ENCODE measurements around the gene PPP2R2C. TPM values are rescaled to one million over a fixed set of nuclear protein-coding genes. Genes with fewer than 3 reads are reported as not detected.

The PPP2R2C gene
- total RNA-seq, 2 experiments from 2014 or later: 0.12 TPM; not detected in 1

- CTCF ChIA-PET: interaction anchor here (1.1 to 1.4 kb wide), 2 partner anchors 25 to 33 kb away, joined by 3 to 4 read pairs; no protein-coding TSS in a partner anchor
- no peaks in the 10 kb centered on the region for H3K27me3 Mint-ChIP-seq
These were observed 174.4 kb downstream of the PPP2R2C start for GRCh38 chr4:6298035-6298434.

GRCh38 chr4:6297266-6297815 is 175.1 kb downstream of the PPP2R2C start:
- H3K9me3 Mint-ChIP-seq (ENCODE audit: low read depth): no peaks in the 10 kb centered on the region

More at GRCh38 chr4:6298035-6298434, 174.4 kb downstream of the PPP2R2C start:
- intact Hi-C loops (cut with DNase I, micrococcal nuclease): no loop called here
- Mint-ChIP-seq H3K4me1 (no peaks in the 10 kb centered on the region), H3K27ac (no peak overlapping the region), H3K36me3 (ENCODE audit: low read depth) (peaks cover 13% of the 10 kb centered on the region), H3K9me3 (ENCODE audit: low read depth) (no peaks in the 10 kb centered on the region), H3K4me3 (no peak overlapping the region)
- ATAC-seq: no peak
- POLR2A ChIA-PET: no interaction called here
- DNase-seq: no peak

GRCh38 chr4:6296026-6296425 is 176.4 kb downstream of the PPP2R2C start:
- no peak for ATAC-seq
- Mint-ChIP-seq H3K4me1 (no peaks in the 10 kb centered on the region), H3K36me3 (ENCODE audit: low read depth) (peaks cover 5% of the 10 kb centered on the region), H3K27ac (no peak overlapping the region), H3K9me3 (ENCODE audit: low read depth) (no peaks in the 10 kb centered on the region), H3K4me3 (no peak overlapping the region), H3K27me3 (no peaks in the 10 kb centered on the region)
- ChIA-PET CTCF (interaction anchor here (0.5 to 1.3 kb wide), 2 partner anchors 44 to 47 kb away, joined by 3 read pairs; no protein-coding TSS in a partner anchor), POLR2A (no interaction called here)
- DNase-seq: no peak
- intact Hi-C loops (cut with DNase I, micrococcal nuclease): no loop called here

More at GRCh38 chr4:6297266-6297815, 175.1 kb downstream of the PPP2R2C start:
- Mint-ChIP-seq H3K27ac (no peak overlapping the region), H3K36me3 (ENCODE audit: low read depth) (peaks cover 9% of the 10 kb centered on the region), H3K27me3 (no peaks in the 10 kb centered on the region), H3K4me3 (no peak overlapping the region), H3K4me1 (no peaks in the 10 kb centered on the region)
- ChIA-PET CTCF (interaction anchor here (1.1 kb wide), 1 partner anchor 25 kb away, joined by 3 read pairs; no protein-coding TSS in a partner anchor), POLR2A (no interaction called here)
- no peak for ATAC-seq
- intact Hi-C loops (cut with DNase I, micrococcal nuclease): no loop called here
- DNase-seq: no peak

- ATAC-seq (no peak), DNase-seq (no peak)
- Mint-ChIP-seq H3K27me3 (no peaks in the 10 kb centered on the region), H3K36me3 (ENCODE audit: low read depth) (peaks cover under 1% of the 10 kb centered on the region), H3K4me3 (no peak overlapping the region), H3K27ac (no peak overlapping the region), H3K4me1 (no peaks in the 10 kb centered on the region), H3K9me3 (ENCODE audit: low read depth) (no peaks in the 10 kb centered on the region)
- ChIA-PET CTCF (interaction anchor here (0.5 to 1.3 kb wide), 2 partner anchors 44 to 46 kb away, joined by 3 read pairs; no protein-coding TSS in a partner anchor), POLR2A (no interaction called here)
- intact Hi-C loops (cut with DNase I, micrococcal nuclease): no loop called here
These were observed 176.9 kb downstream of the PPP2R2C start for GRCh38 chr4:6295495-6295894.

DNA sequence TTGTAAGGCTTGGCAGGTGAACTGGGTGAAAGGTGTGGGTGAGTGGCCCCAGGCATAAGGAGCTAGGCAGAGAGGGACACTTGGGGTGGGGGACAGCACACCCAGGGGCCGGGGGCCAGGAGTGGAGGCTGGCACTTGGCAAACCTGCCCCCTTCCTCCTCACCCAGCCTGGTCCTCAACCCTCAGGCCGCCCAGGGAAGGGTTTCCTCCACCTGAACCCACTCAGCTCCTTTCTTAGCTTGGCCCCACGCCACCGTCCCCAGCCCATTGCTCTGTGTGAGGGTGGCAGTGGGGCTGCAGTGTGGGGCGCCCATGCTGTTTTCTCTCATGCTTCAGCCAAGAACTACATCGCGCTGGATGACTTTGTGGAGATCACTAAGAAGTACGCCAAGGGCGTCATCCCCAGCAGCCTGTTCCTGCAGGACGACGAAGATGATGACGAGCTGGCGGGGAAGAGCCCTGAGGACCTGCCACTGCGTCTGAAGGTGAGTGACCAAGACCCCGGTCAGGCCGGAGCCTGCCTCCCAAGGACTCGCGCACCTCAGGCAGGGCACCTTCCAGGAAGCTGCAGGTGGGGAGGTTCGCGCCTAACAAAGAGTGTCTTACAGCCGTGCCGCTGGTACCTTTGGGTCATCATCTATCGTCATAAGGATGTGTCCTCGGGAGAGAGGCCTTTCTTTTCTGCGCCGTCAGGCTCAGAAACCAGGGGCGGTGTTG is 177.6 kb downstream of the PPP2R2C start:
- ATAC-seq (no peak), DNase-seq (no peak)
- no peak overlapping the region for H3K4me3 Mint-ChIP-seq
- no peaks in the 10 kb centered on the region for H3K36me3 Mint-ChIP-seq (ENCODE audit: low read depth)
- no peaks in the 10 kb centered on the region for H3K4me1 Mint-ChIP-seq
- CTCF ChIA-PET: interaction anchor here (1.3 kb wide), 1 partner anchor 46 kb away, joined by 3 read pairs; no protein-coding TSS in a partner anchor
- H3K9me3 Mint-ChIP-seq (ENCODE audit: low read depth): no peaks in the 10 kb centered on the region
- no peak overlapping the region for H3K27ac Mint-ChIP-seq
- intact Hi-C loops (cut with DNase I, micrococcal nuclease): no loop called here
- POLR2A ChIA-PET: no interaction called here
- H3K27me3 Mint-ChIP-seq: no peaks in the 10 kb centered on the region

GRCh38 chr4:6293661-6294060 is 178.8 kb downstream of the PPP2R2C start:
- no peaks in the 10 kb centered on the region for H3K27me3 Mint-ChIP-seq
- no peak overlapping the region for H3K4me3 Mint-ChIP-seq
- no peak for ATAC-seq
- H3K27ac Mint-ChIP-seq: no peak overlapping the region
- H3K4me1 Mint-ChIP-seq: no peaks in the 10 kb centered on the region
- intact Hi-C loops (cut with DNase I, micrococcal nuclease): no loop called here
- CTCF ChIA-PET: no interaction called here
- H3K36me3 Mint-ChIP-seq (ENCODE audit: low read depth): no peaks in the 10 kb centered on the region
- DNase-seq: no peak
- no peaks in the 10 kb centered on the region for H3K9me3 Mint-ChIP-seq (ENCODE audit: low read depth)
- POLR2A ChIA-PET: no interaction called here

- Mint-ChIP-seq H3K4me1 (no peaks in the 10 kb centered on the region), H3K4me3 (no peak overlapping the region), H3K27me3 (no peaks in the 10 kb centered on the region), H3K36me3 (ENCODE audit: low read depth) (no peaks in the 10 kb centered on the region), H3K27ac (no peak overlapping the region), H3K9me3 (ENCODE audit: low read depth) (no peaks in the 10 kb centered on the region)
- DNase-seq (no peak), ATAC-seq (no peak)
- POLR2A ChIA-PET: no interaction called here
- intact Hi-C loops (cut with DNase I, micrococcal nuclease): no loop called here
- CTCF ChIA-PET: no interaction called here
These were observed 179.3 kb downstream of the PPP2R2C start for GRCh38 chr4:6293097-6293445.

DNA sequence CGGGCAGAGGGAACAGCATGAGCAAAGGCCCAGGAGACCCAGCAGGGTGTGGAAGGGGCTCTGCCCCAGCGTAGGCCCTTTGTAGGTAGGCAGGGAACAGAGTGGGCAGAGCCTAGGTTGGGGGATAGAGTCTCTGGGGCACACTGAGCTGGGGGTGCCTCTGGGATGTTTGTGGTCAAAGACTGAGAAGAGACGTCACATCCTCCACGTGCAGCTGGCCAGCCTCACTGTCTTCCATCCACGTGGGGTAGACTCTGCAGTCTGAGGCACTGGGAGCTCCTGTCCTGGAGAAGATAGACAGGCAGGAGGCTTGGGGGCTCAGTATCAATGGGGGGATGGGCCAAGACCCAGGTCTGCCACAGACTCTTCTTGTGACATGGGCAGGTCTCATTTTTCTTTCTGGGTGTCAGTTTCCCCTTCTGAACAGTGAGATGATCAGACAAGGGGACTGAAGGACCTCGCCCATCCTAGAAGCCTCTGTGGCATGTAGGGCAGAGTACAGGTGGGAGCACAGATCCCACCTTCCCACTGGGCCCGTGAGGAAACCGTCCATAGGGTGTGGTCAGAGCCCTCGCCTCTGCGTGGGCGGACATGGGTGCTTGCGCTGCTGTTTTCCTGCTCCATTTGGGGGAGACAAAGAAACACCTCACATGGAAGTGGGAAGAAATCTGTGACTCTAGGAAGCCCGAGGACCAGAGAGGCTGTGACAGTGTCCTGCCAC is 179.9 kb downstream of the PPP2R2C start:
- H3K27me3 Mint-ChIP-seq: no peaks in the 10 kb centered on the region
- H3K4me1 Mint-ChIP-seq: no peaks in the 10 kb centered on the region
- no peak overlapping the region for H3K4me3 Mint-ChIP-seq
- intact Hi-C loops (cut with DNase I, micrococcal nuclease): no loop called here
- DNase-seq (no peak), ATAC-seq (no peak)
- H3K27ac Mint-ChIP-seq: no peak overlapping the region
- H3K36me3 Mint-ChIP-seq (ENCODE audit: low read depth): no peaks in the 10 kb centered on the region
- ChIA-PET POLR2A (no interaction called here), CTCF (no interaction called here)
- H3K9me3 Mint-ChIP-seq (ENCODE audit: low read depth): no peaks in the 10 kb centered on the region

DNA sequence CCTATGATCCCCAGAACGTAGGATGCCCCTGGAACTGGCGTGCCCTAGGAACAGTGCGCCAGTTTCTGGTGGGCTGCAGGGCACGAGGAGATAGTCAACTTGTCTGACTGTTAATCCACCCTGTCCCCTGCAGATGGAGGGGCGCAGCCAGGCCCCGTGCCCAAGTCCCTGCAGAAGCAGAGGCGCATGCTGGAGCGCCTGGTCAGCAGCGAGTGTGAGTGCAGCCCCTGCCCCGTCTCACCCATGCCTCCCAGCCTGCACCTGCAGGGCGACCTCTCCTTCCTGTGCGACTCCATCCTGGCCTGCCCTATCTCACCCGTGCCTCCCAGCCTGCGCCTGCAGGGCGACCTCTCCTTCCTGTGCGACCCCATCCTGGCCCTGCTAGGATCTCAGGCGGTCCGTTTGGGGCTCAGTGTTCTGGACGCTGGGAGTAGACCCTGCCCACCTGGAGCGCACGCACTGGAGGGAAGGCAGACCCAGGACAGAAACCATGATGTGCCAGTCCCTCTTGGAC is 180.6 kb downstream of the PPP2R2C start:
- no peak overlapping the region for H3K27ac Mint-ChIP-seq
- ATAC-seq (no peak), DNase-seq (no peak)
- H3K9me3 Mint-ChIP-seq (ENCODE audit: low read depth): no peaks in the 10 kb centered on the region
- H3K4me1 Mint-ChIP-seq: no peaks in the 10 kb centered on the region
- H3K27me3 Mint-ChIP-seq: no peaks in the 10 kb centered on the region
- intact Hi-C loops (cut with DNase I, micrococcal nuclease): no loop called here
- H3K36me3 Mint-ChIP-seq (ENCODE audit: low read depth): no peaks in the 10 kb centered on the region
- ChIA-PET CTCF (no interaction called here), POLR2A (no interaction called here)
- H3K4me3 Mint-ChIP-seq: no peak overlapping the region

GRCh38 chr4:6290769-6291547 is 181.5 kb downstream of the PPP2R2C start:
- ATAC-seq: no peak
- CTCF ChIA-PET: interaction anchor here (1.4 kb wide), 1 partner anchor 12 kb away, joined by 4 read pairs; no protein-coding TSS in a partner anchor
- no peak overlapping the region for H3K27ac Mint-ChIP-seq
- POLR2A ChIA-PET: no interaction called here
- H3K4me1 Mint-ChIP-seq: no peaks in the 10 kb centered on the region
- no peak overlapping the region for H3K4me3 Mint-ChIP-seq
- H3K27me3 Mint-ChIP-seq: no peaks in the 10 kb centered on the region
- DNase-seq: no peak
- no peaks in the 10 kb centered on the region for H3K36me3 Mint-ChIP-seq (ENCODE audit: low read depth)
- no peaks in the 10 kb centered on the region for H3K9me3 Mint-ChIP-seq (ENCODE audit: low read depth)
- intact Hi-C loops (cut with DNase I, micrococcal nuclease): no loop called here

- ChIA-PET CTCF (interaction anchor here (1.4 kb wide), 1 partner anchor 11 kb away, joined by 4 read pairs; no protein-coding TSS in a partner anchor), POLR2A (no interaction called here)
- H3K9me3 Mint-ChIP-seq (ENCODE audit: low read depth): no peaks in the 10 kb centered on the region
- no peak for DNase-seq
- no peaks in the 10 kb centered on the region for H3K27me3 Mint-ChIP-seq
- no peak overlapping the region for H3K27ac Mint-ChIP-seq
- H3K4me3 Mint-ChIP-seq: no peak overlapping the region
- intact Hi-C loops (cut with DNase I, micrococcal nuclease): no loop called here
- no peaks in the 10 kb centered on the region for H3K4me1 Mint-ChIP-seq
- no peaks in the 10 kb centered on the region for H3K36me3 Mint-ChIP-seq (ENCODE audit: low read depth)
- no peak for ATAC-seq
These were observed 182.2 kb downstream of the PPP2R2C start for GRCh38 chr4:6290256-6290655.

All from activated CD4-positive, alpha-beta T cell treated with anti-CD3 and anti-CD28 coated beads for 36 hours (primary cell).